Breast epithelium (tissue), 4 donors: ENCODE results near the gene NRCAM. TPM values are rescaled to one million over a fixed set of nuclear protein-coding genes. Genes with fewer than 3 reads are reported as not detected.

Experiments used
- DNase-seq, 2 donors: peaks; one replicate each; pipeline ENCODE4 v3.0.0-alpha.2; 2019; ENCODE audit warnings: low spot score in 2 of 2
- H3K27ac ChIP-seq, 2 donors: fragments of 200-600 bp; sonication (generic) in 1 of 2; one replicate each; pipeline ENCODE4 v1.5.1; 2016 to 2019; ENCODE audit warnings: mild to moderate bottlenecking in 1 of 2
- H3K27me3 ChIP-seq, 2 donors: fragments of 200-600 bp; sonication (generic) in 1 of 2; one replicate each; pipeline versions ENCODE4 v1.5.1 to v1.6.0; 2017 to 2019; ENCODE audit warnings: control low read depth in 1 of 2, mild to moderate bottlenecking in 1 of 2
- H3K36me3 ChIP-seq: fragments of 200-600 bp; one replicate; pipeline ENCODE4 v1.5.1; 2019
- H3K4me1 ChIP-seq, 2 donors: fragments of 200-600 bp; sonication (generic); one replicate each; pipeline ENCODE4 v1.5.1; 2016 to 2019; ENCODE audit warnings: control low read depth in 1 of 2
- H3K4me3 ChIP-seq, 3 donors: fragments of 200-600 bp; sonication (generic); 1 replicate in 2 of 3; 2 replicates in 1 of 3; pipeline ENCODE4 v1.5.1; 2016 to 2019; ENCODE audit warnings: mild to moderate bottlenecking in 3 of 3, moderate library complexity in 2 of 3
- H3K9me3 ChIP-seq, 2 donors: fragments of 200-600 bp; sonication (generic) in 1 of 2; one replicate each; pipeline ENCODE4 v1.5.1; 2016 to 2019; ENCODE audit warnings: control low read depth in 1 of 2
- POLR2A ChIP-seq: fragments of 450-650 bp; IDR thresholded peaks from one replicate; pipeline ENCODE4 v1.6.1; 2016; ENCODE audit warnings: antibody characterized with exemption, mild to moderate bottlenecking, moderate library complexity
- POLR2AphosphoS5 ChIP-seq, 3 donors: sonication (generic); formaldehyde crosslinking; IDR thresholded peaks; one replicate each; pipeline ENCODE4 v1.6.1; 2017; ENCODE audit warnings: antibody characterized with exemption in 3 of 3
- intact Hi-C: fragments of 100-400 bp; cut with DNase I; formaldehyde crosslinking; loops from one replicate; pipeline ENCODE4 v1.15.1; 2023; ENCODE audit warnings: low total_unique reads
- total RNA-seq, 3 donors: library from RNA; depleted of rRNA; stranded (reverse); fragments of >200 nt; gene quantifications; one replicate each; pipeline ENCODE4 v1.1.0, GENCODE V29; 2016
- TF ChIP-seq, protein P1 (sequence below), 3 donors: fragments of 450-650 bp; IDR thresholded peaks; one replicate each; pipeline ENCODE4 v1.5.1; 2016 to 2017; ENCODE audit warnings: antibody characterized with exemption in 3 of 3, mild to moderate bottlenecking in 3 of 3, moderate library complexity in 3 of 3

Gene NRCAM
- total RNA-seq, 3 donors from 2014 or later: 3.3 to 62.4 (median 4.2) TPM

DNA sequence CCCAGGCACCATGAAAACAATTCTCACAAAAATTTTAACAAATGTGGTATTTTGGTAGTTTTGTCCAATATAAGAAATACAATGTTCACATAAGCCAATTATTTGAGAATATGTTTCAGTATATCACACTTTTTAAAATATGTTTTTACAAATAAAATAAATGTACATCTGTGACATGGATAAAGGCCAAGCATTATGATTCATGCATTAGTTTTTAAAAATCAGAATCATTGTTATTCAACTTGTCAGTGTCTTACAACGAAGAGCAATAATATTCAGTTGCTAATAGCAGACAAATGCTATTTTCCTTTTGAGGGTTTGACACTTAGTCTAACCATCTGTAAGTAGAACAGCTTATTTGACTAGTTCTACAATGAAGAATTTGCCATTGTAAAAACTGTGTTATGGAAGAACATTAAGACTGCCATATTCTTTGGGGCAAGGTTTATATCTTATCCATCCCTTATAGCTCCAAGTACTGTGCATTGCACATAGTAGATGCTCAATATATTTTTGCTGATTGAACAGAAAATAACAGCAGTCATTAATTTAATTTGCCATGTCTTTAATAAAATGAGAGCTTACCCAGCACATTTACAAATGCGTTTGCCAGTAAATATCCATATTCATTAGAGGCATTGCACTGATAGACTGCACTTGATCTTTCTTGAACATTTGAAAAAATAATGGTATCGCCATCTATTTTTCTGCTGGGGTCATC lies 258.7 kb downstream of the NRCAM start:
- Histone ChIP-seq H3K27ac (no peak overlapping the region), H3K4me3 (no peak overlapping the region), H3K9me3 (no peaks in the 10 kb centered on the region), H3K36me3 (no peaks in the 10 kb centered on the region), H3K27me3 (no peaks in the 10 kb centered on the region), H3K4me1 (no peaks in the 10 kb centered on the region)
- intact Hi-C loops: no loop called here
- no peak for TF ChIP-seq POLR2AphosphoS5 (IDR thresholded peaks at IDR 0.05)
- TF ChIP-seq POLR2A: no peak
- no peak for DNase-seq

DNA sequence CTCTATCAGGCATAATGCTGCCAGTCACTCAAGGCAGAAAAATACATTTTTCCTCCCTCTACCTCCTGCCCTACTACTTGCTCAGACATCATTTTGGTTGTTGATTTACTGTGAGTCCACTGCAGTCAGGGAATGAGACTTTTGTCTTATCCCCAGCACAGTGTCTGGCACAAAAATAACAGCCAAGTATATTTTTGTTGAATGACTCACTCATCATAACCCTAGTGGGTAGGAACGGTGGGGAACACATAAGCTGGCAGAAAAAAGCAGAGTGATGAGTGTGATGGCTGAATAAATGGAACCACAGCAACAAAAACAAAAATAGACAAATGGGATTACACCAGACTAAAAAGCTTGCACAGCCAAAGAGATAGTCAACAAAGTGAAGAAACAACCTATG lies 260.2 kb downstream of the NRCAM start:
- Histone ChIP-seq H3K4me1 (no peaks in the 10 kb centered on the region), H3K27ac (no peak overlapping the region), H3K27me3 (no peaks in the 10 kb centered on the region), H3K36me3 (no peaks in the 10 kb centered on the region), H3K4me3 (no peak overlapping the region), H3K9me3 (no peaks in the 10 kb centered on the region)
- no peak for TF ChIP-seq POLR2AphosphoS5 (IDR thresholded peaks at IDR 0.05)
- TF ChIP-seq, protein P1, sequence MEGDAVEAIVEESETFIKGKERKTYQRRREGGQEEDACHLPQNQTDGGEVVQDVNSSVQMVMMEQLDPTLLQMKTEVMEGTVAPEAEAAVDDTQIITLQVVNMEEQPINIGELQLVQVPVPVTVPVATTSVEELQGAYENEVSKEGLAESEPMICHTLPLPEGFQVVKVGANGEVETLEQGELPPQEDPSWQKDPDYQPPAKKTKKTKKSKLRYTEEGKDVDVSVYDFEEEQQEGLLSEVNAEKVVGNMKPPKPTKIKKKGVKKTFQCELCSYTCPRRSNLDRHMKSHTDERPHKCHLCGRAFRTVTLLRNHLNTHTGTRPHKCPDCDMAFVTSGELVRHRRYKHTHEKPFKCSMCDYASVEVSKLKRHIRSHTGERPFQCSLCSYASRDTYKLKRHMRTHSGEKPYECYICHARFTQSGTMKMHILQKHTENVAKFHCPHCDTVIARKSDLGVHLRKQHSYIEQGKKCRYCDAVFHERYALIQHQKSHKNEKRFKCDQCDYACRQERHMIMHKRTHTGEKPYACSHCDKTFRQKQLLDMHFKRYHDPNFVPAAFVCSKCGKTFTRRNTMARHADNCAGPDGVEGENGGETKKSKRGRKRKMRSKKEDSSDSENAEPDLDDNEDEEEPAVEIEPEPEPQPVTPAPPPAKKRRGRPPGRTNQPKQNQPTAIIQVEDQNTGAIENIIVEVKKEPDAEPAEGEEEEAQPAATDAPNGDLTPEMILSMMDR (IDR thresholded peaks at IDR 0.05): no peak
- no peak for TF ChIP-seq POLR2A
- DNase-seq: no peak
- intact Hi-C loops: no loop called here

DNA sequence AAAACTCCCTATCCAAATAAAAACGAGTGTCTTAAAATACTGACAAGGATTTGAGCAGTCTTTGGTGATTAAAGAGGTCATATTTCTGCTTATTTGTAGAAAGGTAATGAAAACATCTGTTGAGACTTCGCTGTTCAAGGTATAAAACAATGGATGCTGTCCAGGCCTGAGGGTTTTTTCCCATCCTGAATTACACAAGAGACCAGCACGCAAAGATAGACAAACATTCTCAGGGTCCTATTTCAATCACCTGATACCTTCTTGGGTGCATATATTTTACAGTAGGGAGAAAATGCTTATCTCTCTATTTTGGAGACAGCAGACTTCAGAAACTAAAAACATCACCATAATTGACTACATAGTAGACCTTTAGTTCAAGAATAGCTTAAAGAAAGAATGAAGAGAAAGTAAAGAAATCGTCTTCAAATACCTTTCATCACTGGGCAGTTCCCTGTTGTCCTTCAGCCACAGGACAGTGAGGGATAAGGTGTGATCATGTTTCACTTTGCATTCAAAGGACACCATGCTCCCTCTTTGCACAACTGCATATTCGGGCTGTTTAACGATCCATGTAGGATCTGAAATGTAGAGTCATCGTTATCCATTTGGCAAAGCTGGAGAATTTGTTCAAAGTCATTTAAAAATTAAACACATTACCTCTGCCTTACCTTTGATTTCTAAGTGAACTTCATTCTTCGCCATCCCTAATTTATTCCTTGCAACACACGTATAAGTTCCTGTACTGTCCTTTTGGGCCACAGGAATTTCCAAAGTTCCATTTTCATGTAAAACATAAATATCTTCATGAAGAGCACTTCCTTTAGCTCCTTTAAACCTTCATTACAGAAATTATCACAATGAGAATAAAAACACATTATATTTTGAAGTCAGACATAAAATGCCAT lies 262.4 kb downstream of the NRCAM start:
- DNase-seq: no peak
- TF ChIP-seq, protein P1 (IDR thresholded peaks at IDR 0.05): no peak
- TF ChIP-seq POLR2A (no peak), POLR2AphosphoS5 (IDR thresholded peaks at IDR 0.05) (no peak)
- Histone ChIP-seq H3K27ac (no peak overlapping the region), H3K36me3 (no peaks in the 10 kb centered on the region), H3K27me3 (no peaks in the 10 kb centered on the region), H3K9me3 (no peaks in the 10 kb centered on the region), H3K4me3 (no peak overlapping the region), H3K4me1 (no peaks in the 10 kb centered on the region)
- intact Hi-C loops: no loop called here

DNA sequence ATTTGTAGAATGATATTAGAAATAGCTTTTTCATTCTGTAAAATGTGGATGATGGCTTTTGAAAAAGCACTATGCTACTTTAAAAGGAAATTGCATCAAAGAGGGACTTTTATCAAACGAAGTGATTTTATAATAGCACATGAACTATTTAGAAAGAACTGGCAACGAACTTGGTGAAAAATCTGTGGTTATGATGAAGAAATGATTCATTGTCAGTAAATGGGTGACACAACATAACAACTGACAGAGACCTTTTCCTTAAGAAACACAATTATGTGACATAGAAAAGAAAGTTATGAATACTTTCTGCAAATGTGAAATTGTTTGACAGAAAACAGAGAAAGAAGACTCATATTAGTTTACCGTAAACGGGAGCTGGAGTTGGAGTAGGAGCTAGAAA lies 265.3 kb downstream of the NRCAM start:
- Histone ChIP-seq H3K27ac (no peak overlapping the region), H3K27me3 (no peaks in the 10 kb centered on the region), H3K4me3 (no peak overlapping the region), H3K36me3 (no peaks in the 10 kb centered on the region), H3K9me3 (no peaks in the 10 kb centered on the region), H3K4me1 (no peaks in the 10 kb centered on the region)
- intact Hi-C loops: no loop called here
- DNase-seq: no peak
- TF ChIP-seq, protein P1 (IDR thresholded peaks at IDR 0.05): no peak
- TF ChIP-seq POLR2AphosphoS5 (IDR thresholded peaks at IDR 0.05) (no peak), POLR2A (no peak)

DNA sequence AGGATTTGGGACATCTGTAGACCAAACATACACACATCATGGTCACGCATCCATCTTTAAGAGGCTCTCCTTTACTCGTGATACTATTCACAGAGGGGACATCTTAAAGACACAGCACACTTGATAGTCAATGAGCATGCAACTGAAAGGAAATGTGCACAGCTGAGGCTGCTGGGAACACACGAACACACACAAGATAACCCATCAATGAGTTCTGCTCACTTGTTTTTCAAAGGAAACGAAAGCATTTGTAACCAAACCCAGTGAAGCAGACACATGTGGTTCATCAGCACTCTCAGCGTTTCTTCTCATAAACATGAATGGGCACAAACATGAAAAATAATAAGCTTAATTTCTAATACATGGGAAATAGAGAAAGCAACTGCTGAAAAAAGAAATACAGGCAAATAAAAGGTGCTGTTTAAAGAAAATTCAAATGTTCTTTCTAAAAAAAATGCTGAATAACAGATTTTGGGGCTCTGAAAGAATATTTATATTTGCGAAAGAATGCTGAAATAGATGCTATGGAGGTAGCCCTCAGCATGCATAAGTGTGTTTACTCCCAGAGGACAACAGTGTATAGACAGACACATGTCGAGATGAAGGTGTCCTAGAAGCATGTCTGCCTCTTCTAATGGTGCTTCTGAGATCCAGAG lies 266.4 kb downstream of the NRCAM start:
- H3K4me3 ChIP-seq: no peak overlapping the region
- H3K9me3 ChIP-seq: no peaks in the 10 kb centered on the region
- no peaks in the 10 kb centered on the region for H3K36me3 ChIP-seq
- H3K27me3 ChIP-seq: no peaks in the 10 kb centered on the region
- TF ChIP-seq, protein P1 (IDR thresholded peaks at IDR 0.05): no peak
- TF ChIP-seq POLR2A (no peak), POLR2AphosphoS5 (IDR thresholded peaks at IDR 0.05) (no peak)
- DNase-seq: no peak
- no peak overlapping the region for H3K27ac ChIP-seq
- no peaks in the 10 kb centered on the region for H3K4me1 ChIP-seq
- intact Hi-C loops: no loop called here
